PC-3 (cell line): Measurements from ENCODE around the gene AFF3. TPM values are rescaled to one million over a fixed set of nuclear protein-coding genes. Genes with fewer than 3 reads are reported as not detected.

Experiments used
- ATAC-seq: fragments of 200-7000 bp; cut with Tn5 transposase; 2 replicates; pipeline ENCODE4 v1.9.1; 2020; ENCODE audit warnings: mild to moderate bottlenecking, moderate library complexity
- BruUV-seq: library from RNA; stranded (reverse); fragments of 400-500 nt; replicated peaks from 2 replicates; lab custom pipeline; 2021; lab: Mats Ljungman, UMichigan
- CTCF ChIA-PET: fragments of 300-600 bp; sonication (Branson Sonifier 250); formaldehyde crosslinking; loops from one replicate; lab custom pipeline; 2022; ENCODE audit warnings: antibody characterized with exemption; lab: Charles Lee
- POLR2A ChIA-PET: fragments of 300-600 bp; sonication (Branson Sonifier 250); formaldehyde crosslinking; loops from one replicate; lab custom pipeline; 2022; ENCODE audit warnings: antibody characterized with exemption; ENCODE audit not compliant: unreplicated experiment; lab: Charles Lee
- DNase-seq: peaks from one replicate; pipeline ENCODE4 v3.0.0-alpha.2; 2015
- H2AFZ ChIP-seq: fragments of 300-600 bp; sonication (generic); 2 replicates; pipeline ENCODE4 v1.6.0; 2016; ENCODE audit warnings: antibody characterized with exemption, low read length
- H3F3A ChIP-seq: fragments of 300-600 bp; sonication (generic); one replicate; pipeline ENCODE4 v1.6.0; 2017; ENCODE audit warnings: antibody characterized with exemption, low read length, control low read depth, mild to moderate bottlenecking; ENCODE audit not compliant: unreplicated experiment
- H3K27ac ChIP-seq: fragments of 300-600 bp; sonication (generic); 2 replicates; pipeline ENCODE4 v1.5.1; 2016; ENCODE audit warnings: mild to moderate bottlenecking, low read length
- H3K27me3 ChIP-seq: fragments of 300-600 bp; sonication (generic); 2 replicates; pipeline ENCODE4 v1.6.1; 2016; ENCODE audit warnings: low read length, mixed read lengths
- H3K36me3 ChIP-seq: fragments of 300-600 bp; sonication (generic); 2 replicates; pipeline ENCODE4 v1.6.1; 2016; ENCODE audit warnings: low read depth, mixed run types, low read length, mixed read lengths
- H3K4me1 ChIP-seq: fragments of 300-600 bp; sonication (generic); 2 replicates; pipeline ENCODE4 v1.5.1; 2016; ENCODE audit warnings: low read length; ENCODE audit not compliant: insufficient read depth
- H3K4me2 ChIP-seq: fragments of 300-600 bp; sonication (generic); 2 replicates; pipeline ENCODE4 v1.6.0; 2016; ENCODE audit warnings: low read length
- H3K4me3 ChIP-seq: fragments of 300-600 bp; sonication (generic); 2 replicates; pipeline ENCODE4 v1.5.1; 2016; ENCODE audit warnings: mild to moderate bottlenecking, low read length, mixed read lengths
- H3K79me2 ChIP-seq: fragments of 300-600 bp; sonication (generic); 2 replicates; pipeline ENCODE4 v1.6.1; 2017; ENCODE audit warnings: low read length, mixed read lengths
- H3K9ac ChIP-seq: fragments of 300-600 bp; sonication (generic); 2 replicates; pipeline ENCODE4 v1.6.0; 2016; ENCODE audit warnings: mild to moderate bottlenecking, low read length
- H3K9me2 ChIP-seq: fragments of 300-600 bp; sonication (generic); replicated peaks from 2 replicates; pipeline ENCODE4 v1.6.1; 2016; ENCODE audit warnings: mixed run types, low read length, mixed read lengths
- H3K9me3 ChIP-seq: fragments of 300-600 bp; sonication (generic); 2 replicates; pipeline ENCODE4 v1.6.1; 2016; ENCODE audit warnings: low read length, mixed read lengths
- H4K20me1 ChIP-seq: fragments of 300-600 bp; sonication (generic); 2 replicates; pipeline ENCODE4 v1.6.1; 2016; ENCODE audit warnings: low read length, mixed read lengths
- CTCF ChIP-seq: fragments of 300-600 bp; sonication (generic); conservative IDR thresholded peaks from 2 replicates; pipeline ENCODE4 v1.5.1; 2017; ENCODE audit warnings: antibody characterized with exemption, low read depth, mild to moderate bottlenecking, low read length
- EZH2 ChIP-seq: fragments of 300-600 bp; sonication (generic); IDR thresholded peaks from one replicate; pipeline ENCODE4 v1.6.1; 2017; ENCODE audit warnings: antibody characterized with exemption, mild to moderate bottlenecking, low read length; ENCODE audit not compliant: unreplicated experiment
- EZH2phosphoT487 ChIP-seq: fragments of 300-600 bp; sonication (generic); IDR thresholded peaks from 2 replicates; pipeline ENCODE4 v1.6.1; 2018; ENCODE audit warnings: mild to moderate bottlenecking, antibody characterized with exemption, low read length, borderline replicate concordance
- intact Hi-C: fragments of 100-400 bp; cut with micrococcal nuclease; formaldehyde crosslinking; loops from 2 replicates; pipeline ENCODE4 v1.9.0; 2023
- total RNA-seq: library from RNA; depleted of rRNA; stranded (reverse); fragments of >200 nt; gene quantifications from 2 replicates; pipeline ENCODE4 v1.2.3, GENCODE V29; 2014

Gene AFF3
- total RNA-seq, 1 experiment from 2014 or later: 0.04 TPM

- Histone ChIP-seq H3K9me3 (no peaks in the 10 kb centered on the region), H3K4me3 (no peak overlapping the region), H3K36me3 (no peaks in the 10 kb centered on the region), H3F3A (no peaks in the 10 kb centered on the region), H3K27ac (no peak overlapping the region), H3K9me2 (no peaks in the 10 kb centered on the region), H2AFZ (no peak overlapping the region), H4K20me1 (no peaks in the 10 kb centered on the region), H3K9ac (no peak overlapping the region), H3K79me2 (no peaks in the 10 kb centered on the region), H3K4me1 (peaks cover 2% of the 10 kb centered on the region; the same call in 1 of the 2 replicates), H3K27me3 (no peaks in the 10 kb centered on the region), H3K4me2 (no peak overlapping the region)
- no TSS peak for BruUV-seq
- ChIA-PET POLR2A (no interaction called here), CTCF (interaction anchor here (0.7 kb wide), 1 partner anchor 497 kb away, joined by 7 read pairs; no protein-coding TSS in a partner anchor)
- intact Hi-C loops: no loop called here
- no peak for TF ChIP-seq CTCF
- DNase-seq: no peak
- ATAC-seq: no peak
These were observed 105.6 kb downstream of the AFF3 start for GRCh38 chr2:100036793-100037192.

DNA sequence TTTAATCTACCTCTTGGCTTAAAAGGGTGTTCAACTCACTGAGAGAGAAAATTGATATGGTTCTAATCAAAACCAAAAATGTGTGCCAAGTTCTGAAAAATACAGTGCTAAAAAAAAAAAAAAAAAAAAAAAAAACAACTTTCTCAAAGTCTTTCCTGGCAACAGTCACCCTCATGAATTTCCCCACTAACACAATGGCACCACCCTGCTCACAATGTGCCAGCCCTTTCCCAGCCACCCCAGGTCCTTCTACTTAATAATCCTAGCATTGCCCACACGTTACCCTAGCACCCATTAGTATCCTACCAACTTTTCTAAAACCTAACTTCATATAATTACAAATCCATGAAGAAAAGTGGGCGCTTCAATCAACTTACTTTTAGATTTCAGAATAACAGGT, 106.4 kb downstream of the AFF3 start:
- POLR2A ChIA-PET: no interaction called here
- intact Hi-C loops: no loop called here
- no peaks in the 10 kb centered on the region for H4K20me1 ChIP-seq
- H3K9me3 ChIP-seq: no peaks in the 10 kb centered on the region
- ATAC-seq (no peak), DNase-seq (no peak)
- H3K4me3 ChIP-seq: no peak overlapping the region
- H3K27me3 ChIP-seq: no peaks in the 10 kb centered on the region
- H3K27ac ChIP-seq: no peak overlapping the region
- no TSS peak for BruUV-seq
- no peak overlapping the region for H3K9ac ChIP-seq
- peaks cover 10% of the 10 kb centered on the region for H3K4me1 ChIP-seq
- H3K36me3 ChIP-seq: no peaks in the 10 kb centered on the region
- no peaks in the 10 kb centered on the region for H3K9me2 ChIP-seq
- no peak for TF ChIP-seq EZH2
- no peak for TF ChIP-seq EZH2phosphoT487
- TF ChIP-seq CTCF: no peak
- H3F3A ChIP-seq: no peaks in the 10 kb centered on the region
- no peak overlapping the region for H3K4me2 ChIP-seq
- H2AFZ ChIP-seq: no peak overlapping the region
- H3K79me2 ChIP-seq: no peaks in the 10 kb centered on the region
- CTCF ChIA-PET: no interaction called here

DNA sequence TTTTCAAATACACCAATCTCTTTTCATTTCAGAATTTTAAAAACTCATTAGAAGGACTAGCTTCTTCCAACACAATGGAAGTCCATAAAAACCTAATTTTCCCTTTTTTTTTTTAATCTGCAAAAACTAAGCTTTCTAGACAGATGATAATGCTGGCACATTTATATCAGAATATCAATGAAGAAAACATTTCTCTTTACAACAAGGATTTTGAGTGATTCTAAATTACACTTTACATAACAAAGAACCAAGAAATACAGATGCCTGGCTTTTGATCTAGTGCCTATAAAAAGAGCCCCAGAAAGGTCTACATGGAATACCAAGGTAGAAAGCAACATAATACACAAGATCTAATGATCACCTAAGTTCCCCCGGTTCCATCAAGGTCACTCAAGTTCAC, 108.0 kb downstream of the AFF3 start:
- H3K4me3 ChIP-seq: no peak overlapping the region
- peaks cover 13% of the 10 kb centered on the region for H3K4me1 ChIP-seq
- no peaks in the 10 kb centered on the region for H3K79me2 ChIP-seq
- no peaks in the 10 kb centered on the region for H3K27me3 ChIP-seq
- H3K36me3 ChIP-seq: no peaks in the 10 kb centered on the region
- H4K20me1 ChIP-seq: no peaks in the 10 kb centered on the region
- intact Hi-C loops: no loop called here
- no peaks in the 10 kb centered on the region for H3K9me2 ChIP-seq
- no peak overlapping the region for H3K27ac ChIP-seq
- H3F3A ChIP-seq: no peaks in the 10 kb centered on the region
- no TSS peak for BruUV-seq
- POLR2A ChIA-PET: no interaction called here
- H3K9me3 ChIP-seq: no peaks in the 10 kb centered on the region
- DNase-seq (no peak), ATAC-seq (no peak)
- CTCF ChIA-PET: interaction anchor here (0.7 kb wide), 1 partner anchor 59 kb away, joined by 3 read pairs; no protein-coding TSS in a partner anchor
- no peak overlapping the region for H3K4me2 ChIP-seq
- no peak overlapping the region for H3K9ac ChIP-seq
- no peak overlapping the region for H2AFZ ChIP-seq
- TF ChIP-seq CTCF (no peak), EZH2 (no peak), EZH2phosphoT487 (no peak)
